ENCODE measurements around the gene NCR2. TPM values are rescaled to one million over a fixed set of nuclear protein-coding genes. Genes with fewer than 3 reads are reported as not detected.

The NCR2 gene
- total RNA-seq, 2 experiments from 2014 or later, result not detected

DNA sequence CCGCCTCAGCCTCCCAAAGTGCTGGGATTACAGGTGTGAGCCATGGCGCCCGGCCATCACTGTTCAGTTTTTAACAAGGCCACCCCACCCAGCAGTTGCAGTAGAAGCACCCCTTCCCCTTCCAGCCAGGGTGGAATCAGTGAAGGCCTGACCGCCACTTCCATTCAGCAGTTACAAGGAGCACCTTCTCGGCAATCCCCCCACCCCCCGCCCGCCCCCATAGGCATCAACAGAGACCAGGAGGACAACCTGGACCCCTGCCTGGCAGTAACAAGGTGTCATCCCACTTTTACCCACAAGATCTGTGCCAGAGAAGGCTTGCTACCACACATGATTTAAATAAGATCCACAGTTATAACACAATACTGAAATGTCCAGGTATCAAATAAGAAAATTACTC, 23.1 kb downstream of the NCR2 start:
- no peak for DNase-seq (ENCODE audit: low spot score)
- CTCF ChIA-PET (ENCODE audit: unreplicated experiment), result no interaction called here
- Histone ChIP-seq H3K79me2 (ENCODE audit: insufficient read depth, low read depth, low read length) (no peaks in the 10 kb centered on the region), H3K36me3 (ENCODE audit: insufficient read depth, low read length) (no peaks in the 10 kb centered on the region), H3K27ac (ENCODE audit: low read depth, low read length, poor library complexity, severe bottlenecking) (no peak overlapping the region), H3K4me2 (ENCODE audit: low read length) (no peak overlapping the region), H3K4me1 (ENCODE audit: insufficient read depth, low read length, poor library complexity, severe bottlenecking) (no peaks in the 10 kb centered on the region), H3K9me3 (ENCODE audit: low read length) (peaks cover 19% of the 10 kb centered on the region), H3K9me2 (ENCODE audit: insufficient read depth, low read length) (no peaks in the 10 kb centered on the region), H4K20me1 (ENCODE audit: insufficient read depth, low read length) (no peaks in the 10 kb centered on the region), H3K4me3 (ENCODE audit: low read depth, low read length, poor library complexity, severe bottlenecking) (no peak overlapping the region), H2AFZ (ENCODE audit: low read length) (no peak overlapping the region)
- BruUV-seq (replicated peaks), result no TSS peak
- intact Hi-C loops (cut with micrococcal nuclease; ENCODE audit: unreplicated experiment), result no loop called here
- POLR2A ChIA-PET, result no interaction called here
- no peak for TF ChIP-seq EZH2phosphoT487 (IDR thresholded peaks at IDR 0.05; ENCODE audit: borderline replicate concordance, low read depth, low read length)

DNA sequence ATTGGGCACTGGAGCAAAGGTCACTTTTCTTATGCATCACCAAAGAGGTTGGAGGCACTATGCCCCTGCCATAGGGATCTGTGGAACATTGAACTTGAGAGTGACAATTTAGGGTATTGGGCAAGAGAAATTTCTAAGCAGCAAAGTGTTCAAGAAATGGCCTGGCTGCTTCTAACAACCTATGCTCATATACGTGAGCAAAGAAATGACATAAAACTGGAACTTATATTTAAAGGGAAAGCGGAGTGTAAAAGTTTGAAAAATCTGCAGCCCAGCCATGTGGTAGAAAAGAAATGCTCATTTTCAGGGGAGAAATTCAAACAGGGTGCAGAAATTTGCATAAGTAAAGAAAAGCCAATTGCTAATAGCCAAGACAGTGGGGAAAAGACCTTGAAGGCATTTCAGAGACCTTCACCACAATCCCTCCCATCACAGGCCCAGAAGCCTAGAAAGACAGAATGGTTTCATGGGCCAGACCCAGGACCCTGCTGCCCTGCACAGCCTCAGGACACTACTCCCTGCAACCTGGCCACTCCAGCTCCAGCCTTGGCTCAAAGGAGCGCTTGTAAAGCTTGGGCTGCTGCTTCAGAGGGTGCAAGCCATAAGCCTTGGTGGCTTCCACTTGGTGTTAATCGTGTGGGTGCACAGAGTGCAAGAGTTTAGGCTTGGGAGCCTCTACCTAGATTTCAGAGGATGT, 24.4 kb downstream of the NCR2 start:
- Histone ChIP-seq H4K20me1 (ENCODE audit: insufficient read depth, low read length) (no peaks in the 10 kb centered on the region), H3K4me2 (ENCODE audit: low read length) (no peak overlapping the region), H3K4me1 (ENCODE audit: insufficient read depth, low read length, poor library complexity, severe bottlenecking) (no peaks in the 10 kb centered on the region), H3K79me2 (ENCODE audit: insufficient read depth, low read depth, low read length) (no peaks in the 10 kb centered on the region), H3K27ac (ENCODE audit: low read depth, low read length, poor library complexity, severe bottlenecking) (no peak overlapping the region), H3K9me2 (ENCODE audit: insufficient read depth, low read length) (no peaks in the 10 kb centered on the region), H2AFZ (ENCODE audit: low read length) (no peak overlapping the region), H3K36me3 (ENCODE audit: insufficient read depth, low read length) (no peaks in the 10 kb centered on the region), H3K9me3 (ENCODE audit: low read length) (peaks cover 19% of the 10 kb centered on the region), H3K4me3 (ENCODE audit: low read depth, low read length, poor library complexity, severe bottlenecking) (no peak overlapping the region)
- TF ChIP-seq, protein P1, sequence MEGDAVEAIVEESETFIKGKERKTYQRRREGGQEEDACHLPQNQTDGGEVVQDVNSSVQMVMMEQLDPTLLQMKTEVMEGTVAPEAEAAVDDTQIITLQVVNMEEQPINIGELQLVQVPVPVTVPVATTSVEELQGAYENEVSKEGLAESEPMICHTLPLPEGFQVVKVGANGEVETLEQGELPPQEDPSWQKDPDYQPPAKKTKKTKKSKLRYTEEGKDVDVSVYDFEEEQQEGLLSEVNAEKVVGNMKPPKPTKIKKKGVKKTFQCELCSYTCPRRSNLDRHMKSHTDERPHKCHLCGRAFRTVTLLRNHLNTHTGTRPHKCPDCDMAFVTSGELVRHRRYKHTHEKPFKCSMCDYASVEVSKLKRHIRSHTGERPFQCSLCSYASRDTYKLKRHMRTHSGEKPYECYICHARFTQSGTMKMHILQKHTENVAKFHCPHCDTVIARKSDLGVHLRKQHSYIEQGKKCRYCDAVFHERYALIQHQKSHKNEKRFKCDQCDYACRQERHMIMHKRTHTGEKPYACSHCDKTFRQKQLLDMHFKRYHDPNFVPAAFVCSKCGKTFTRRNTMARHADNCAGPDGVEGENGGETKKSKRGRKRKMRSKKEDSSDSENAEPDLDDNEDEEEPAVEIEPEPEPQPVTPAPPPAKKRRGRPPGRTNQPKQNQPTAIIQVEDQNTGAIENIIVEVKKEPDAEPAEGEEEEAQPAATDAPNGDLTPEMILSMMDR (conservative IDR thresholded peaks at IDR 0.05; ENCODE audit: low read length), result no peak
- TF ChIP-seq EZH2phosphoT487 (IDR thresholded peaks at IDR 0.05; ENCODE audit: borderline replicate concordance, low read depth, low read length), result no peak
- no TSS peak for BruUV-seq (replicated peaks)
- ChIA-PET CTCF (ENCODE audit: unreplicated experiment) (no interaction called here), POLR2A (no interaction called here)
- intact Hi-C loops (cut with micrococcal nuclease; ENCODE audit: unreplicated experiment), result no loop called here
- DNase-seq (ENCODE audit: low spot score), result peak; percentile 13

DNA sequence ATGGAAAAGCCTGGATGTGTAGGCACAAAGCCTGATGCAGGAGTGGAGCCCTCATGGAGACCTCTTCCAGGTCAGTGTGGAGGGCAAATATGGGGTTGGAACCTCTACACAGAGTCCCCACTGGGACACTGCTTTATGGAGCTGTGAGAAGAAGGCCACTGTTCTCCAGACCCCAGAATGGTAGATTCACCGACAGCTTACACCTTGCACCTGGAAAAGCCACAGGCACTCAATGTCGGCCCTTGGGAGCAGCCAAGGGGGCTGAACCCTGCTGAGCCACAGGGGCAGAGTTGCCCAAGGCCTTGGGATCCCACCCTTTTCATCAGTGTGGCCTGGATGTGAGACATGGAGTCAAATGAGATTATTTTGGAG, 24.9 kb downstream of the NCR2 start:
- Histone ChIP-seq H2AFZ (ENCODE audit: low read length) (no peak overlapping the region), H3K79me2 (ENCODE audit: insufficient read depth, low read depth, low read length) (no peaks in the 10 kb centered on the region), H3K4me3 (ENCODE audit: low read depth, low read length, poor library complexity, severe bottlenecking) (no peak overlapping the region), H4K20me1 (ENCODE audit: insufficient read depth, low read length) (no peaks in the 10 kb centered on the region), H3K27ac (ENCODE audit: low read depth, low read length, poor library complexity, severe bottlenecking) (no peak overlapping the region), H3K4me1 (ENCODE audit: insufficient read depth, low read length, poor library complexity, severe bottlenecking) (no peaks in the 10 kb centered on the region), H3K9me2 (ENCODE audit: insufficient read depth, low read length) (no peaks in the 10 kb centered on the region), H3K9me3 (ENCODE audit: low read length) (peaks cover 19% of the 10 kb centered on the region), H3K36me3 (ENCODE audit: insufficient read depth, low read length) (no peaks in the 10 kb centered on the region), H3K4me2 (ENCODE audit: low read length) (no peak overlapping the region)
- ChIA-PET POLR2A (no interaction called here), CTCF (ENCODE audit: unreplicated experiment) (no interaction called here)
- intact Hi-C loops (cut with micrococcal nuclease; ENCODE audit: unreplicated experiment), result no loop called here
- TF ChIP-seq, protein P1 (conservative IDR thresholded peaks at IDR 0.05; ENCODE audit: low read length), result no peak
- TF ChIP-seq EZH2phosphoT487 (IDR thresholded peaks at IDR 0.05; ENCODE audit: borderline replicate concordance, low read depth, low read length), result no peak
- no TSS peak for BruUV-seq (replicated peaks)
- no peak for DNase-seq (ENCODE audit: low spot score)

Measured in OCI-LY7 (cell line).